Stimulated activated naive CD8-positive, alpha-beta T cell treated with anti-CD3 and anti-CD28 coated beads, Interleukin-15, Interleukin-2, amounts not matched to agents 100 U/mL and 50 U/mL, for 24 hours (primary cell): ENCODE results near the gene SRSF12.
A peak's percentile ranks its signal among the peaks of the same experiment; 100 is the strongest.
"Not testable (repeated sequence)": the region's sequence is repeated elsewhere in the genome, so short reads cannot be mapped to it uniquely, and the experiment has no call there.

Experiments used
- ATAC-seq: fragments of 150-1000 bp; cut with Tn5 transposase; one replicate; pipeline ENCODE4 v1.10.0; 2021
- DNase-seq: peaks from one replicate; pipeline ENCODE4 v3.0.0; 2021

SRSF12 gene

DNA sequence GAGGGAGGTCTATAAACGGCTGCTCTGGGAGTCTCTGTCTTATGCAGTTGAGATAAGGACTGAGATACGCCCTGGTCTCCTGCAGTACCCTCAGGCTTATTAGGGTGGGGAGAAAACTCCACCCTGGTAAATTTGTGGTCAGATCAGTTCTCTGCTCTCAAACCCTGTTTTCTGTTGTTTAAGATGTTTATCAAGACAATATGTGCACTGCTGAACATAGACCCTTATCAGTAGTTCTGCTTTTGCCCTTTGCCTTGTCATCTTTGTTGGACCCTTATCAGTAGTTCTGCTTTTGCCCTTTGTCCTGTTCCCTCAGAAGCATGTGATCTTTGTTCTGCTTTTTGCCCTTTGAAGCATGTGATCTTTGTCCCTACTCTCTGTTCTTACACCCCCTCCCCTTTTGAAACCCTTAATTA lies 10.4 kb upstream of the SRSF12 start:
- not testable (repeated sequence) for DNase-seq, ATAC-seq

DNA sequence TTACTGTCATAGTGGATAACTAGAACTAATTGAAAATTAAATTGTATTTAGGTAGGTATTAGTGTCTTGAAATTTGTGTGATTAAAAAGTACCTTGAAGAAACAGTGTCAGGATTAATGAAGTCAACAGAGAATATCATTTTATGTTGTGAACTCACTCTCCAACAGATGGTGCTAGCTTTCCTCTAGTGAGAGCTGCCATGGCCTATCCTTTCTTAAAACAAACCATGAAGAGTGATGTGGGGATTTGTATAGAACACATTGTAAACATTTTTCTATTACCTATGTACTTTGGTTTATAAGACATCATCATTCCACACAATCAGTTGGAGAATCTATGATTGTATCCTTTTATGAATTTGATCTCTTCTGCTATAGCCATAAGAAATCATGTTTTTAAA lies 4.8 kb upstream of the SRSF12 start:
- no peak for ATAC-seq
- DNase-seq = no peak

DNA sequence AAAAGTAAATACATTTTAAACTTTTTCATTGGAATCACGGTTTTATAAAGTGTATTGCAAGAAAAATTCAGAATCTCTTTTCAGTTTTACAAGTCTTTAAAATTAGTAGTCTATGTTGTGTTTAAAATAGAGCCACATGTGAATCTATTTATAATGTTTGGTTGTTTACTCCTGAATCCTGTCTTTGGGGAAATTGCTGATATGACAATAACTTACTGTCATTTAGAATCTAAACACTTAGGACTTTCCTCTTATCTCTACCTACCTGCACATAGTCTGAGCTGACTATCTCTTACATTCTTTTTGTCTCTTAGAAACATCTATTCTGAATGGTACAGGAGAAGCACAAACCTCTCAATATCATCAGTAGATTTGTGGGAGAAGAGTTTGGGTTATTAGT lies 4.1 kb upstream of the SRSF12 start:
- DNase-seq = no peak
- ATAC-seq = no peak

DNA sequence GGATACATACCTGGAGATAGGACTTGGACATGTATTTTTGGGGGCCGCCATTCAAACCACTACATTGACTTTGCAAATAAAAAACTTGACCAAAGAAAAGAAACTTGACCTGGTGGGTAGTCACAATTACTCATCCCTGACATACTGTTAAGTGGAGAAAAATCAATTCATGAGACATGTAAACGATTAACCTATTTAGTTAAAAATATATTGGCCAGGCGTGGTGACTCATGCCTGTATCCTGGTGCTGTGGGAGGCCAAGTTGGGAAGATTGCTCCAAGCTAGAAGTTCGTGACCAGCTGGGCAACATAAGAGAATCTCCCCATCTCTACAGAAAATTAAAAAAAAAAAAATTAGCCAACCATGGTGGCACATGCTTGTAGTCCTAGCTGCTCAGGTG lies 2.5 kb upstream of the SRSF12 start:
- DNase-seq (no peak), ATAC-seq (no peak)

DNA sequence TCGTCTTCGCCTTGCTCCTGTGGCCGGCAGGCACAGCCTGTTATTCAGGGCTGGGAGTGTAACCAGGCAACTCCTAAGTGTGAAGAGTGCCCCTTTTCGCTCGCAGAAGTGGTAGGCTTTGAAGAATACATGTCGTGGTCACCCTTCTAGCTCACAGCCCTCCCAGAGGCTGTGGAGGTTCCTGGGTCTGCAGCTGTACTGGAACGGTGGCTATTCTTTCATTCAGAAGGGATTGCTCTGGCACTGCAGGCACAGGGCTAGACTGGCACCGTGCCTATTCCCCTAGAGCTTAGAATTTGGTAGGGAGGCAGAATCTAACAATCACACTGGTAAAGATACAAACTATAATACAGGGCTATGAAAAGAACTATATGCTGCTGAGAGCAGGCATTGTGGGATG lies 1.1 kb upstream of the SRSF12 start:
- DNase-seq (no peak), ATAC-seq (no peak)

DNA sequence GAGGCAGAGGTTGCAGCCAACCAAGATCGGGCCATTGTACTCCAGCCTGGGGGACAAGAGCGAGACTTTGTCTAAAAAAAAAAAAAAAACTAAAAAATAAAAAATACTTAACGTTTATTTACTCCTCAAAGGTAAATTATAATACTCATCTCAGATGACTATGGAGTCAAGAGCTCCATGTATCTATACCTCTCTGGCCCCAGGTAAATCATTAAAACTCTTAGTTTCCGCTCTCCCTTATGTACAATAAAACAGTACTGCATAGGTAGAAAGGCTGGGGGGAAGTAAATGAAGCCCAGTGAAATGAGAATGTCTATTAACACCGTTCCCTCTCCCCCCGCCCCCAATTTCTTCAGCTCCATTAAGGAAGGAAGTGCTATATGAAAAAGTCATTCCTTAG lies 1.2 kb downstream of the SRSF12 start:
- DNase-seq = no peak
- no peak for ATAC-seq

DNA sequence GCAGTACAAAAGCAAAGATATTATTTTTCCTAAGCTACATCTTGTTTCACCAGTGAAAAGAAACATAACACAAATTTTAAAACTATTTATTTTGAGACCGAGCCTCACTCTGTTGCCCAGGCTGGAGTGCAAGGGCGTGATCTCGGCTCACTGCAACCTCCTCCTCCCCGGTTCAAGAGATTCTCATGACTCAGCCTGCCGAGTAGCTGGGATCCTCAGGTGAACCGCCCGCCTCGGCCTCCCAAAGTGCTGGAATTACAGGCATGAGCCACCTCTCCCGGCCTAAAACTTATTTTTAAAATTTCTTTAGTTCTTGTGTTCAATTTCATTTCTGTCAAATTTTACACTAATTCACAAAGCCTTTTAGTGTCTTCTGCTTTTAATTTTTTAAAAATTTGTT lies 5.9 kb downstream of the SRSF12 start:
- DNase-seq (no peak), ATAC-seq (no peak)

DNA sequence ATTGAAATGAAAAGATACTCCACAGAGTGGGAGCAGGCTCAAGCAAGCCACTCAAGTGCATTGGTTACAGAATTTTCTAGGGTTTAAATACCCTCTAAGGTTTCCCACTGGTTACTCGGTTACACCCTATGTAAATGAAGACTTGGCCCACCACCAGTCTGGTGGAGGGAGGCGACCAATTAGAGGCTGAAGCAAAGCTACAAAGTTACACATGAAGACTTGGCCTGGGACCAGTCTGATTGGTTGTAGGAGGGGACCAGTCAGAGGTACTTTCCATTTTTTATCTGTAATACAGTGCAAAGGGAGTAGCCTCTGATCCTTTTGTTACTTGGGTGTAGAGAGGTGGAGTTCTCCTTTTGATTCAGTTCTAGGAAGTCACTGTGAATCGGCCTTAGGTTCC lies 7.6 kb downstream of the SRSF12 start:
- DNase-seq (no peak), ATAC-seq (no peak)

DNA sequence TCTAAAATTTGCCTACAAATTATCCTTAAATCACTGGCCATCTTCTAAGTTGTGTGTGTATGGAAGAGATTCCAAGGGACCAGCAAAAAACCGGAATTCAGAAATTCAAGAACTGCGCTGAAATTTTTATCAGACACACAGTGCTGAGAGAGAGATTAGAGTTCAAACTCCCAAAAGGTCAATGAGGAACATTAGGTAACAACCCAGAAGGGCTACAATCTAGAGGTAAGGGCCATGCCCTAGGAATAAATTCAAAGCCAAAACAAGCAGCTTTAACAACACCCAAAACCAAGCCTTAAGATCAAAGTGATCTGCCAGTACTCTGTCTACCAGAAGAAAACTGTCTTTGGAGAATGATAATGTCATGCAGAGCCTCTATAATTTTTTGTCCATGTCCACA lies 17.8 kb downstream of the SRSF12 start:
- ATAC-seq (no peak), DNase-seq (no peak)

DNA sequence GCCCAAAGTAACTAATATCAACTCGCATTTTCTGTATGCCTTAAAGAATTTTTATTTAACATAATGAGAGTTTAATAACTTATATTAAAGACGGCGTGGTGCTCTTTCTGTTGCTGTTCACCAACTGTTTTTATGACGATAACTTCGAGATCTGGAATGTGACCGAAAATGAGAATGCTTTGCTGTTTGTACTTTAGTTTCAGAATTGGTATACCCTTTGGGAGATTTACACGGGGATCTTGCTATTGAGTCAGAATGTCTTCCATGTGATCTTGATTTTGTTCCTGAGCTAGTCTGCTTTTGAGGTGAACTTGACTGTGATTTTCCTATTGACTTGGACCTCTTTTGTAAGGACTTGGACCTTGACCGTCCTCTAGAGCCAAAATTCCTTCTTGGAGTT lies 19.4 kb downstream of the SRSF12 start:
- ATAC-seq (peak; percentile 52), DNase-seq (no peak)

DNA sequence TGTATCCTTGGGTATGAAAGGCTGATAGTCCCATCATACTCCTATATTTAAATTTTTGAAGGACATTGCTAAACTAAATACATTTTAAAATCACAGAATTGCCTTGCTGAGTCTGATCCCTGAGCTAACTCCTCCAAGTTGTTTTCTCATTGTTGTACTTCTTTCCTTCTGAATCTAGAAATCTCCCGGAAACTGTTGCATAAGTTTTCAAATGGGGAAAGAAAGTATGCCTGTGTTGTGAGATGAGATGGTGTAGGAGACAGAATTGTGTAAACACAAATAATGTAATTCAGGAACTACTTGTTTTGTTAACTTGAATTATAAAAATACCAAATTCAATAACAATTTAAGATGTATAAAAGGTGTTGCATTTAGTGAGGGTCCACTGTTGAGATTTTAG lies 30.0 kb downstream of the SRSF12 start:
- ATAC-seq = no peak
- no peak for DNase-seq

DNA sequence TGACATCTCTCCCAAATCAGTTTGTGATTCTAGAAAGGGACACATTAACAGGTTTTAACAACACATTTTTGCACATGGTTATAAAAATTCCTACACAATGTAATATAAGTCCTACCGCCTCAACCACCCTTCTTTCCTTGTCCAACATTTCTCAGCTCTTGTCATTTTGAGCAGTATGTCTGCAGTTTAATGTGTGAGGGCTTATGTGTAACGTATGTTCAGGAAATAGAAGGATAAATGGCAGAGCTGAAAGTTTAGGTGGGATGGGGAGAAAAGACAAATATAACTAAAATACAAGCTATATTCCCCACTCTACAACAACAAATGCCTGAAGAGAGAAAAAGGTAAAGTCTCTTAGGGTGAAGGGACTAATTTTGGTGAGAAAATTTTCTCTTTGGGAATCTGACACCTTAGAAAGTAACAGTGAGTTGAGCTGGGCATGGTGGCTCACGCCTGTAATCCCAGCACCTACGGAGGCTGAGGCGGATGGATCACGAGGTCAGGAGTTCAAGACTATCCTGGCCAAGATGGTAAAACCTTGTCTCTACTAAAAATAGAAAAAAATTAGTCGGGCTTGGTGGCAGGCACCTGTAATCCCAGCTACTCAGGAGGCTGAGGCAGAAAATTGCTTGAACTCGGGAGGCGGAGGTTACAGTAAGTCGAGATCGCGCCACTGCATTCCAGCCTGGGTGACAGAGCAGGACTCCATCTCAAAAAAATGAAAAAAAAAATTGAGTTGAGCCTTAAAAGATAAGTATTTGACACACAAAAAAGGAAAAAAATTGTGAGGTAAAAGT lies 32.3 kb downstream of the SRSF12 start:
- no peak for DNase-seq
- no peak for ATAC-seq

DNA sequence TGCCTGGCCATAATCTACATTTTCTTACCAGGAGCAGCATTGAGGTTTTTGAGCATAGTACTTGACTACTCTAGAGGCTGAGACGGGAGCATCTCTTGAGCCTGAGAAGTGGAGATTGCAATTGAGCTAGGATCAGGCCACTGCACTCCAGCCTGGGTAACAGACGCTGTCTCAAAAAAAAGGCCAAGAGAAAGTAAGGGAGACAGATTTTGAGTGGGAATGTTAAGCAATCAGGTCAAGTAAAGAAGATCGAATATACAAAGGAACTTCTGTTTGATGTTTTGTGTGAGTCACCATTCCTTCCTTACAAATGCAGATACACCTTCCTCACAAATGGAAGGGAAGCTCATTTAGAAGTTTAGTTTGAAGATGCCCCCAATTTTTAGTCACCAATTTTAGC lies 32.9 kb downstream of the SRSF12 start:
- ATAC-seq = no peak

DNA sequence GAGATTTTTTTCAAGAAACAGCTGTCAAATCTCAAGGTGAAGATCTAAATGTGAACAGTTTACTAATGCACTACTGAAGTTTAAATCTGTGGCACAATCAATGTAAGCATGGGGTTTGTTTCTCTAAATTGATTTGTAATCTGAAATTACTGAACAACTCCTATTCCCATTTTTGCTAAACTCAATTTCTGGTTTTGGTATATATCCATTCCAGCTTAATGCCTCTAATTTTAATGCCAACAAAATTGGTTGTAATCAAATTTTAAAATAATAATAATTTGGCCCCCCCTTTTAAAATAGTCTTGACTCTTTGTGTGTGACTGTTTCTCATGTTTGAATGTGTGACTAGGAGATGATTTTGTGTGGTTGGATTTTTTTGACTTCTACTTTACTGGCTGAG lies 33.3 kb downstream of the SRSF12 start:
- ATAC-seq (no peak), DNase-seq (no peak)

More for the DNA sequence above, 32.9 kb downstream of the SRSF12 start:
- DNase-seq = no peak

DNA sequence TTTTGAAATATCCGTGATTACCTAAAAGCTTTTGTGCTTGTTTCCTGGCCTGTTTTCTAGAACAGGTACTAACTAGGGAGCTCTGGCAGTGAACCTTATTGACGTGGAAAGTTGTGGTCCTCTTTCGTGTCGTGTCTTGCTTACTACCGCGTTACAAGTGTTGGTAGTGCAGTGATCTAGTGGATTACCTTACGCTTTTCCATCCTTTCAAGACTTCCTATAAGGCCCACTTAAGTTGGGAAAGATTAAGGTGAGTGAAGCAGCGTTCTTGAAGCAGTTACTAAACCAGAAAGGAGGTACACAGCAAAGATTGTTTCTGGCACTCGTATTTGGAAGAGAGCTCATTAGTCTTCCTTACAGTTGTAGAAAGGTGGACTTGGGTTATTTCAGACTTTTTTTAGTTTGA lies 35.4 kb downstream of the SRSF12 start:
- DNase-seq (no peak), ATAC-seq (no peak)

DNA sequence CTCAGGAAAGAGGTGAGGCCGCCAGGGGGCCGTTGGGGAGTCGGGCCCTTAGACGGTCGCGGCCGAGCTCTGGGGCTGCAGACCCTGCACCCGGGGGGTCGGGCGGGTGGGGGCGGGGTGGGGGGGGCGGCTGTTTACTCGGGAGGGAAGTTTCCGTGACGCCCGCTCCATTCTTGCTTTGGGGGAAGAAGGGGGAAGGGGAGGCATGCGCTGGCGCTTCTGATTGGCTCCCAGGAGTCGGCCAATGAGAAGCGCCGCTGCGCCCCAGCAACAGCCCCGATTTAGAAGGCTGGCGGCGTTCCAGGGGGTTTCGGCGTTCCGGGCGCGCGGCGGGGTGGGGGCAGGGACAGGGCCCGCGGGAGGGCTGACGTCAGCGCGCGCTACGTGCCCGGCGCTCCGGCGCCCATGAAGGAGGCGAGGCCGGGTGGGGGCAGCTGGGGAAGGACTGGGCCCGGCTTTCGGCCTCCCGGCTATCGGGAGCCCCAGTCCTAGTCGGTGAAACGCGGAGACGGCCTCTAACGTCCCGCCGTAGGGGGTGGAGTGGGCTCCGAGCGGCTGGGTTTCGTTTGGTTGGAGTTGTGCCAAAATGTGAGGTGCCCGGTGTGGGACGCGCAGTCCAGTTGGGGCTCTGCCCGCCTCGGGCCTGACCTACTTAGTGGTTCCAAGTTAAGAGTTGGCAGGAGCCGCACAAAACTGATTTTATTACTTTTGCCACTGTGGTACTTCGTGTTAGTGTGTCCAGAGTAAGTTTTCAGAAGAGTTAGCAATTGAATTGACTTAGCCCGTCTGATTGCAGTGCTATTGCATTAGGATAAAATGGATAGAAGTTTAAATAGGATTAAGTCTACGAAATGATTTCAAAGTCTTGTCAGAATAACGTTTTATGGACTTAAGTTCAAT lies 36.2 kb downstream of the SRSF12 start:
- ATAC-seq (peak; percentile 70), DNase-seq (peak; percentile 99)

DNA sequence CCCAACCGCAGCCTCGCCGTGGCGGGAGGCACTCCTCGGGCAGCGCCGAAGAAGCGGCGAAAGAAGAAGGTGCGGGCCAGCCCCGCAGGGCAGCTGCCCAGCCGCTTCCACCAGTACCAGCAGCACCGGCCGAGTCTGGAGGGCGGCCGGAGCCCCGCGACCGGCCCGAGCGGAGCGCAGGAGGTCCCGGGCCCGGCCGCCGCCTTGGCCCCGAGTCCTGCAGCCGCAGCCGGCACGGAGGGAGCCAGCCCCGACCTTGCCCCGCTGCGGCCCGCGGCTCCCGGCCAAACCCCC lies 36.8 kb downstream of the SRSF12 start:
- ATAC-seq (peak; percentile 20), DNase-seq (no peak)

DNA sequence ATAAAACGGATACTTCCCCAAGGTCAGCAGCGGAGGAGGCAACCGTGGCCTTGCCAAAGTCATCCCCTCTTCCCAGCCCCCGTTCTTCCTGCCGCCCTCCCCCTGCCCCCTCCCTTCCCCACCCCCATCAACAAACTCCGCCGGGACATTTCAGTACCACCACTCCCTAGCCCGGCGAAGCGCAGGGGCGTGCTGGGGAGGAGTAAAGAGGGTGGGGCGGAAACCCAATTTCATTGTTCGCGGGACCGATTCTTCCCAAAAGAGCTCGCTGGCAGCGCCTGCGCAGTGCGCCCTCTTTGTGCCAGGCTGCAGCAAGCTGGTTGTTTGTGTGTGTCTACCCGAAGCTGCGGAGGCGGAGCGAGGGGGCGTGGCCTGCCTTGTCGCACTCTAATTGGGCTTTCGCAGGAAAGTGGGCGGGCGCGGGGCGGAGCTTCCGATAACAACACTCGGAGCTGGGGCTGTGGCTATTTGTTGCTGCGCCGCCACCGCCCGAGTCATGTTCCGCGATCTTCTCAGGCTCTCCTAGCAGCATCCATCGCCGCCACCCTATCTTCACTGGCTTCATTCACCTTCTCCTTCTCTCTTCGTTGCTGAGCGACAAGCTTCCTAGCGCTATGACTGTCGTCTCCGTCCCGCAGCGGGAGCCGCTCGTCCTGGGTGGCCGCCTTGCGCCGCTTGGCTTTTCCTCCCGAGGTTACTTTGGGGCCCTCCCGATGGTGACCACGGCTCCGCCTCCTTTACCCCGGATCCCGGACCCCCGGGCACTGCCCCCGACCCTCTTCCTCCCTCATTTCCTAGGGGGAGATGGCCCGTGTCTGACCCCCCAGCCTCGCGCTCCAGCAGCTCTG lies 37.4 kb downstream of the SRSF12 start, which contains the start of gene PNRC1:
TSS of gene PNRC1 (plus strand) at position 471 of the 848 bp plus-strand sequence. CDS start at position 615, 144 bp downstream.
- ATAC-seq = peak; percentile 75
- DNase-seq = peak; percentile 100

DNA sequence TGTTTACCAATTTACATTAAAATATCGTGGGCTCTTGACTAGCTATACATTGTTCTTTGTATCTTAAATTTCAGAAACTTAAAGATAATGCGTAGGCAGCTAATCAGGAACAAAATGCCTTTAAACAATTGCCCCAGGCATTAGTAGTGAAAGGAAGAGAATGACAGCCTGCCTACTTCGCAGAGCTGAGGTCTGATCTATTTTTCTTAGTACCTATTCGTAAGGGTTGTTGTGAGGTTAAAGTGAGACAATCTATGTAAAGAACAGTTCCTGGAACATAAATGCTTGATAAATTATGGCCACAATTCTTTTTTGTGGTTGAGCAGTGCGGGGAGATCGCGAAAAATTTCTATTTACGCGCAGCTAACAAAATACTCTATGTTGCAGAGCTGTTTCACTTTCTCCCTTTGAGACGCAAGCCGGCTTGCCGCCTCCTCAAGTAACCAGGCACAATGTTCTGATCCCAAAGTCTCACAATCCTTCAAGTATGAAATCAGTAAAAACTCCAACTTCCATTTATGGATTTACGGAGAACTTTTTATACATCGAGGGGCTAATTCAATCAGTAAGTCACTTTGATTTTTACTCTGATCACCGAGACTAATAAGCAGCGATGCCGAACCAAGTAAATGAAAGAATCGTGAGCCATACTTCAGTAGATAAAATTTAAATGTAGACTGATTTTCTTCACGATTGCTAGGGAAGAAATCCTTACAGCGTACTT lies 38.2 kb downstream of the SRSF12 start:
- ATAC-seq = peak; percentile 10
- peak; percentile 44 for DNase-seq

DNA sequence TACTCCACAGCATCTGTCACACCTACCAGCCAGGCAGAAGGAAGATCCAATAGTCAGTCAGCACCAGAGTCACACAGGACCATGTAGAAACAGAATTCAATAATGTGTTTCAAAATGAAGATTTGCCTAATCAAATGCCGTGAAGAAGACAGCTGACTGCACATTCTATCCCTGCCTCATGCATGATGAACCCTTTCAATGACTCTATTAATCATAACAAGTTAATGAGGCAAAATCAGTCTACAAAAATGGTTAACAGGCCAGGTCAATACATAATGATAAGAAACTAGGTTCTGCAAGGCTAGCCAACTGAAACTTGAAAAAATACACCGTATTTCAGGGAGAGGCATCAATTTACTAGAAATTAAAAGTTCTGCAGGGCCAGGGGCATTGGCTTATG lies 44.0 kb downstream of the SRSF12 start:
- ATAC-seq (no peak), DNase-seq (no peak)

DNA sequence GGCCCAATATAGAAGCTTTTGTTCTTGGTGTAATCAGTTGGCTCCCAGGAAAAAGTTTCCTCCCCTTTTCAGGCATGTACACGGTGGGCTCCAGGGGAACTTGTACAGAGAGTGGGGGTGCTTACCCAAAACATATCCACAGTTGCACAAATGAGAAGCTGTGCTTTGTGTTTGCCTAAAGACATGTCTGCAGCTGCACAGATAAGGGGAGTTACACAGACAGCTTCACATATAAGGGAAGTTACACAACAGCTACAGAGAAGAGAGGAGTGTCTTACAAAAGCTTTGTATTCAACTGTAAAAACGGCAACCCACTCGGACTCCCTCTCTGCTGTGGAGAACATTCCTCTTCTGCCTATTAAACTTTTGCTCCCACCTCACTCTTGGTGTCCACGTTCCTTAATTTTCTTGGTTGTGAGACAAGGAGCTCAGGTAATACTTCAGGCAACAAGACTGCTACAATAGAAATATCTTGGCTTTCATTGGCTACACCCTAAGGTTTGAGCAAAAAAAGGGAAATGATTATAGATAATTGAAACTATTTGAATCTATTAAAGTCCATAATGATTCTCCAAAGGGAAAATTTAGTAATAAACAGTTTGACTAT lies 44.8 kb downstream of the SRSF12 start:
- no peak for DNase-seq
- no peak for ATAC-seq
